ENCODE data around the gene PLA2G7. TPM values are rescaled to one million over a fixed set of nuclear protein-coding genes. Genes with fewer than 3 reads are reported as not detected.

The PLA2G7 gene
- total RNA-seq, 1 experiment from 2014 or later, result 1.7 TPM

- no peak for TF ChIP-seq CTCF (conservative IDR thresholded peaks at IDR 0.05)
- H3K4ac ChIP-seq (ENCODE audit: low read depth, low read length), result no peak overlapping the region
- Mint-ChIP-seq H3K27ac (no peak overlapping the region), H3K36me3 (ENCODE audit: insufficient read depth in 1 of 3, low read depth in 3 of 3) (no peaks in the 10 kb centered on the region), H3K9me3 (no peaks in the 10 kb centered on the region), H3K4me1 (no peaks in the 10 kb centered on the region), H3K4me3 (no peak overlapping the region), H3K27me3 (ENCODE audit: low read depth) (no peaks in the 10 kb centered on the region)
- no peak overlapping the region for H3K23ac ChIP-seq (ENCODE audit: insufficient read length, low read depth, low read length)
- H2BK120ac ChIP-seq (ENCODE audit: low read depth, low read length, poor library complexity, severe bottlenecking), result no peak overlapping the region
- no peak overlapping the region for H3K18ac ChIP-seq (ENCODE audit: insufficient read length, low read depth, low read length)
- no peak overlapping the region for H4K5ac ChIP-seq (ENCODE audit: insufficient read length, low read depth, low read length)
- H3K14ac ChIP-seq (ENCODE audit: insufficient read depth, low read length), result no peak overlapping the region
- no peak for DNase-seq
- H3K79me1 ChIP-seq (ENCODE audit: insufficient read depth, low read depth, low read length, poor library complexity, severe bottlenecking), result no peaks in the 10 kb centered on the region
- no peaks in the 10 kb centered on the region for H3K9me3 ChIP-seq (ENCODE audit: control insufficient read depth, low read depth, low read length)
- H2BK20ac ChIP-seq (ENCODE audit: low read depth, low read length, poor library complexity, severe bottlenecking), result no peak overlapping the region
- no peaks in the 10 kb centered on the region for H4K20me1 ChIP-seq (ENCODE audit: control insufficient read depth, insufficient read depth, insufficient read length)
- H3T11ph ChIP-seq (ENCODE audit: low read length), result no peak overlapping the region
- H3K4me2 ChIP-seq (ENCODE audit: insufficient read depth, insufficient read length, low read length), result no peak overlapping the region
- no peaks in the 10 kb centered on the region for H3K27me3 ChIP-seq (ENCODE audit: insufficient read depth, low read length)
- H2BK15ac ChIP-seq (ENCODE audit: low read depth, low read length), result no peak overlapping the region
- H3K9ac ChIP-seq (ENCODE audit: extremely low read depth, insufficient read length, low read length), result no peak overlapping the region
- H3K79me2 ChIP-seq (ENCODE audit: insufficient read depth, low read length), result no peaks in the 10 kb centered on the region
- no peak overlapping the region for H2AK5ac ChIP-seq (ENCODE audit: insufficient read length, low read length)
- H3K56ac ChIP-seq (ENCODE audit: insufficient read length, low read depth, low read length), result no peak overlapping the region
- no peak overlapping the region for H4K91ac ChIP-seq (ENCODE audit: insufficient read length, low read depth, low read length)
- no peak overlapping the region for H3K27ac ChIP-seq (ENCODE audit: insufficient read length, low read depth, low read length)
- H4K8ac ChIP-seq (replicated peaks; ENCODE audit: insufficient read length, low read depth, low read length), result no peak overlapping the region
- H3K23me2 ChIP-seq (ENCODE audit: insufficient read length, low read depth, low read length, poor library complexity, severe bottlenecking), result no peaks in the 10 kb centered on the region
- H3K4me1 ChIP-seq (ENCODE audit: insufficient read depth, low read length), result no peaks in the 10 kb centered on the region
- no peak overlapping the region for H2AFZ ChIP-seq (ENCODE audit: low read length)
- no peak overlapping the region for H2BK5ac ChIP-seq (ENCODE audit: insufficient read length, low read length)
- no peak overlapping the region for H2BK12ac ChIP-seq (ENCODE audit: insufficient read length, low read depth, low read length)
- WGBS (ENCODE audit: extremely low coverage, insufficient read length, low lambda C conversion rate), result no CpG with 5 or more reads among the region's 1 CpG
Observed at GRCh38 chr6:46711491-46711890, 23.7 kb downstream of the PLA2G7 start.
